Measurements from ENCODE around the gene RANBP9. TPM values are rescaled to one million over a fixed set of nuclear protein-coding genes. Genes with fewer than 3 reads are reported as not detected.

The RANBP9 gene
- total and polyA plus RNA-seq, 2 donors (not counting 3 experiments of a cell fraction or from before 2014, with no cell fraction given): 15.1 to 40.2 TPM

DNA sequence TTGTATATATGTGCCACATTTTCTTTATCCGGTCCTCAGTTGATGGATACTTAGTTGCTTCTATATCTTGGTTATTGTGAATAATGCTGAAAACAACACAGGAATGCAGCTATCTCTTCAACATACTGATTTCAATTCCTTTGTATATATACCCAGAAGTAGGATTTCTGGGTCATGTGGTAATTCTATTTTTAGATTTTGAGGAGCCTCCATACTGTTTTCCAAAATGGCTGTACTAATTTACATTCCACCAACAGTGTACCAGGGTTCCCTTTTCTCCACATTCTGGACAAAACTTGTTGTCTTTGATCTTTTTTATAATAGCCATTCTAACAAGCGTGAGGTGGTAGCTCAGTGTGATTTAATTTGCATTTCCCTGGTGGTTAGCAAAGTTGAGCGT lies 135.6 kb downstream of the RANBP9 start:
- no peak overlapping the region for H3K4me2 ChIP-seq (ENCODE audit: insufficient read depth, low read length)
- ChIA-PET CTCF (interaction anchor here (0.8 to 6.1 kb wide), 14 partner anchors 14 to 246 kb away, joined by 3 to 62 read pairs (median 14); partner anchors contain the start of genes GFOD1 and TBC1D7), POLR2A (no interaction called here)
- no peak overlapping the region for H3K9ac ChIP-seq (replicated peaks; ENCODE audit: extremely low read depth, insufficient read depth, low read length)
- BruUV-seq (replicated peaks): no TSS peak
- H3K27me3 ChIP-seq (ENCODE audit: control insufficient read depth in 2 of 2, insufficient read depth in 2 of 2, low read length in 2 of 2): no peaks in the 10 kb centered on the region
- no peak overlapping the region for H3K4me3 ChIP-seq (replicated peaks in 1 of 3; ENCODE audit: insufficient read depth in 1 of 3, low read depth in 1 of 3, low read length in 3 of 3)
- TF ChIP-seq GATA2 (IDR thresholded peaks at IDR 0.05; ENCODE audit: insufficient read depth, insufficient read length, low read depth, low read length): no peak
- TF ChIP-seq POLR2A (IDR thresholded peaks at IDR 0.05; ENCODE audit: low read depth, low read length): no peak
- no peak for TF ChIP-seq CTCF (IDR thresholded peaks at IDR 0.05; ENCODE audit: extremely low read depth in 1 of 2, insufficient read depth in 1 of 2, low read depth in 1 of 2, low read length in 2 of 2)
- no peak for TF ChIP-seq JUN (IDR thresholded peaks at IDR 0.05; ENCODE audit: borderline replicate concordance, insufficient read depth, insufficient read length, low read depth)
- no peak for TF ChIP-seq EZH2 (IDR thresholded peaks at IDR 0.05; ENCODE audit: borderline replicate concordance, low read depth, low read length, severe bottlenecking)
- TF ChIP-seq, protein P1, sequence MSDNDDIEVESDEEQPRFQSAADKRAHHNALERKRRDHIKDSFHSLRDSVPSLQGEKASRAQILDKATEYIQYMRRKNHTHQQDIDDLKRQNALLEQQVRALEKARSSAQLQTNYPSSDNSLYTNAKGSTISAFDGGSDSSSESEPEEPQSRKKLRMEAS (IDR thresholded peaks at IDR 0.05; ENCODE audit: insufficient read depth, insufficient read length): no peak
- TF ChIP-seq MYC (IDR thresholded peaks at IDR 0.05; ENCODE audit: low read depth, low read length): no peak
- TF ChIP-seq FOS (IDR thresholded peaks at IDR 0.05; ENCODE audit: borderline replicate concordance, insufficient read depth, low read length): no peak
- no peak for TF ChIP-seq POLR2AphosphoS5 (IDR thresholded peaks at IDR 0.05; ENCODE audit: insufficient read depth, low read depth, low read length)
- peaks cover 8% of the 10 kb centered on the region for H3K4me1 ChIP-seq (ENCODE audit: control insufficient read depth, extremely low read depth, insufficient read depth, low read length)
- no peak overlapping the region for H3K27ac ChIP-seq (ENCODE audit: insufficient read depth, low read depth, low read length)
- DNase-seq (ENCODE audit: low read depth, low spot score) (no peak), FAIRE-seq (no peak)
- no peaks in the 10 kb centered on the region for H3K9me1 ChIP-seq (replicated peaks; ENCODE audit: control insufficient read depth, extremely low read depth, insufficient read depth, low read length)
- intact Hi-C loops (cut with micrococcal nuclease) (loop anchor here (10.0 kb wide), 1 partner anchor 219 kb away; no protein-coding TSS in a partner anchor), dilution Hi-C loops (cut with MboI; ENCODE audit: extremely low pct_ligation_motif_present, low sequenced_read_pairs) (no loop called here)
- H3K9me3 ChIP-seq (replicated peaks; ENCODE audit: control insufficient read depth, insufficient read depth, low read length): no peaks in the 10 kb centered on the region
- H4K20me1 ChIP-seq (replicated peaks; ENCODE audit: control insufficient read depth, extremely low read depth, insufficient read depth, low read length): no peaks in the 10 kb centered on the region
- no peaks in the 10 kb centered on the region for H3K79me2 ChIP-seq (ENCODE audit: control insufficient read depth, insufficient read depth, low read length)
- no peak overlapping the region for H2AFZ ChIP-seq (ENCODE audit: low read depth, low read length)
- no peaks in the 10 kb centered on the region for H3K36me3 ChIP-seq (ENCODE audit: control insufficient read depth in 2 of 2, extremely low read depth in 1 of 2, insufficient read depth in 2 of 2, low read length in 2 of 2)

Data from endothelial cell of umbilical vein (primary cell).